HAP-1 (cell line): Measurements from ENCODE around the gene GRM7.

ENCODE experiments used
- DNase-seq, 2 experiments: peaks; one replicate each; pipeline ENCODE4 v3.0.0-alpha.2; 2016 to 2020; ENCODE audit warnings: low spot score in 2 of 2
- H3K27me3 ChIP-seq: fragments of 250-450 bp; sonication (Bioruptor Pico); 2 replicates; pipeline ENCODE4 v1.5.1; 2020; ENCODE audit warnings: low read depth, mild to moderate bottlenecking, moderate library complexity
- H3K36me3 ChIP-seq: fragments of 250-450 bp; sonication (Bioruptor Pico); replicated peaks from 2 replicates; pipeline ENCODE4 v1.5.1; 2020; ENCODE audit warnings: mild to moderate bottlenecking
- H3K4me1 ChIP-seq: fragments of 250-450 bp; sonication (Bioruptor Pico); 2 replicates; pipeline ENCODE4 v1.5.1; 2020; ENCODE audit warnings: mild to moderate bottlenecking
- H3K4me3 ChIP-seq: fragments of 250-450 bp; sonication (Bioruptor Pico); 2 replicates; pipeline ENCODE4 v1.5.1; 2020; ENCODE audit warnings: mild to moderate bottlenecking, moderate library complexity
- H3K9me3 ChIP-seq: fragments of 250-450 bp; sonication (Bioruptor Pico); 2 replicates; pipeline ENCODE4 v1.5.1; 2020; ENCODE audit warnings: mild to moderate bottlenecking, moderate library complexity
- in situ Hi-C: fragments of 300-500 bp; cut with MboI; formaldehyde crosslinking; loops from 3 replicates; pipeline ENCODE4 v1.14.3; 2020; ENCODE audit warnings: low sequenced_read_pairs, inconsistent platforms, mixed read lengths

Gene GRM7

GRCh38 chr3:7749931-7750695 is 889.2 kb downstream of the GRM7 start:
- in situ Hi-C loops, result no loop called here
- Histone ChIP-seq H3K4me3 (no peak overlapping the region), H3K36me3 (no peaks in the 10 kb centered on the region), H3K4me1 (no peaks in the 10 kb centered on the region), H3K27me3 (no peaks in the 10 kb centered on the region), H3K9me3 (no peaks in the 10 kb centered on the region; the same call in 1 of the 2 replicates)
- no peak for DNase-seq

- no peak overlapping the region for H3K4me3 ChIP-seq
- H3K4me1 ChIP-seq, result no peaks in the 10 kb centered on the region
- H3K36me3 ChIP-seq, result no peaks in the 10 kb centered on the region
- DNase-seq, result no peak
- in situ Hi-C loops, result no loop called here
- H3K27me3 ChIP-seq, result no peaks in the 10 kb centered on the region
- no peaks in the 10 kb centered on the region; the same call in 1 of the 2 replicates for H3K9me3 ChIP-seq
These were observed 891.1 kb downstream of the GRM7 start for GRCh38 chr3:7752005-7752404.

GRCh38 chr3:7754653-7755441 is 893.9 kb downstream of the GRM7 start:
- H3K9me3 ChIP-seq, result no peaks in the 10 kb centered on the region; the same call in 1 of the 2 replicates
- in situ Hi-C loops, result no loop called here
- no peaks in the 10 kb centered on the region for H3K4me1 ChIP-seq
- H3K36me3 ChIP-seq, result no peaks in the 10 kb centered on the region
- no peak overlapping the region for H3K4me3 ChIP-seq
- DNase-seq, result no peak
- no peaks in the 10 kb centered on the region for H3K27me3 ChIP-seq

- in situ Hi-C loops, result no loop called here
- H3K4me3 ChIP-seq, result no peak overlapping the region
- H3K36me3 ChIP-seq, result no peaks in the 10 kb centered on the region
- H3K27me3 ChIP-seq, result no peaks in the 10 kb centered on the region
- H3K4me1 ChIP-seq, result no peaks in the 10 kb centered on the region
- no peak for DNase-seq
- H3K9me3 ChIP-seq, result no peaks in the 10 kb centered on the region
These were observed 898.7 kb downstream of the GRM7 start for GRCh38 chr3:7759630-7760029.

GRCh38 chr3:7760718-7761117 is 899.8 kb downstream of the GRM7 start:
- in situ Hi-C loops, result no loop called here
- Histone ChIP-seq H3K36me3 (no peaks in the 10 kb centered on the region), H3K9me3 (no peaks in the 10 kb centered on the region), H3K27me3 (no peaks in the 10 kb centered on the region), H3K4me1 (no peaks in the 10 kb centered on the region), H3K4me3 (no peak overlapping the region)
- no peak for DNase-seq

GRCh38 chr3:7764115-7764514 is 903.2 kb downstream of the GRM7 start:
- Histone ChIP-seq H3K4me3 (no peak overlapping the region), H3K9me3 (no peaks in the 10 kb centered on the region), H3K4me1 (no peaks in the 10 kb centered on the region), H3K36me3 (no peaks in the 10 kb centered on the region), H3K27me3 (no peaks in the 10 kb centered on the region)
- DNase-seq, result no peak
- in situ Hi-C loops, result no loop called here

GRCh38 chr3:7766530-7766929 is 905.6 kb downstream of the GRM7 start:
- DNase-seq, result no peak
- H3K9me3 ChIP-seq, result no peaks in the 10 kb centered on the region
- H3K27me3 ChIP-seq, result no peaks in the 10 kb centered on the region
- H3K4me1 ChIP-seq, result no peaks in the 10 kb centered on the region
- H3K36me3 ChIP-seq, result no peaks in the 10 kb centered on the region
- H3K4me3 ChIP-seq, result no peak overlapping the region
- in situ Hi-C loops, result no loop called here

- no peak for DNase-seq
- no peaks in the 10 kb centered on the region for H3K27me3 ChIP-seq
- H3K4me3 ChIP-seq, result no peak overlapping the region
- no peaks in the 10 kb centered on the region for H3K36me3 ChIP-seq
- in situ Hi-C loops, result no loop called here
- no peaks in the 10 kb centered on the region for H3K4me1 ChIP-seq
- H3K9me3 ChIP-seq, result no peaks in the 10 kb centered on the region
These were observed 918.4 kb downstream of the GRM7 start for GRCh38 chr3:7779331-7779730.

GRCh38 chr3:7781395-7781794 is 920.5 kb downstream of the GRM7 start:
- no peak for DNase-seq
- H3K4me3 ChIP-seq, result no peak overlapping the region
- no peaks in the 10 kb centered on the region for H3K27me3 ChIP-seq
- H3K36me3 ChIP-seq, result no peaks in the 10 kb centered on the region
- in situ Hi-C loops, result no loop called here
- H3K4me1 ChIP-seq, result no peaks in the 10 kb centered on the region
- H3K9me3 ChIP-seq, result no peaks in the 10 kb centered on the region

GRCh38 chr3:7787871-7788828 is 927.2 kb downstream of the GRM7 start:
- no peaks in the 10 kb centered on the region for H3K27me3 ChIP-seq
- no peak for DNase-seq
- no peaks in the 10 kb centered on the region for H3K9me3 ChIP-seq
- no peak overlapping the region for H3K4me3 ChIP-seq
- in situ Hi-C loops, result no loop called here
- no peaks in the 10 kb centered on the region for H3K4me1 ChIP-seq
- H3K36me3 ChIP-seq, result no peaks in the 10 kb centered on the region

- H3K36me3 ChIP-seq, result no peaks in the 10 kb centered on the region
- DNase-seq, result no peak
- H3K27me3 ChIP-seq, result no peaks in the 10 kb centered on the region
- H3K4me3 ChIP-seq, result no peak overlapping the region
- in situ Hi-C loops, result no loop called here
- no peaks in the 10 kb centered on the region for H3K9me3 ChIP-seq
- no peaks in the 10 kb centered on the region for H3K4me1 ChIP-seq
These were observed 928.0 kb downstream of the GRM7 start for GRCh38 chr3:7788881-7789280.

GRCh38 chr3:7789324-7789723 is 928.4 kb downstream of the GRM7 start:
- H3K4me3 ChIP-seq, result no peak overlapping the region
- no peaks in the 10 kb centered on the region for H3K36me3 ChIP-seq
- H3K4me1 ChIP-seq, result no peaks in the 10 kb centered on the region
- no peaks in the 10 kb centered on the region for H3K9me3 ChIP-seq
- DNase-seq, result no peak
- in situ Hi-C loops, result no loop called here
- H3K27me3 ChIP-seq, result no peaks in the 10 kb centered on the region

GRCh38 chr3:7790141-7790540 is 929.2 kb downstream of the GRM7 start:
- no peaks in the 10 kb centered on the region for H3K9me3 ChIP-seq
- H3K4me1 ChIP-seq, result no peaks in the 10 kb centered on the region
- in situ Hi-C loops, result no loop called here
- no peak overlapping the region for H3K4me3 ChIP-seq
- no peaks in the 10 kb centered on the region for H3K36me3 ChIP-seq
- H3K27me3 ChIP-seq, result no peaks in the 10 kb centered on the region
- no peak for DNase-seq
